Measurements from ENCODE around the gene TRAF4.

DNA sequence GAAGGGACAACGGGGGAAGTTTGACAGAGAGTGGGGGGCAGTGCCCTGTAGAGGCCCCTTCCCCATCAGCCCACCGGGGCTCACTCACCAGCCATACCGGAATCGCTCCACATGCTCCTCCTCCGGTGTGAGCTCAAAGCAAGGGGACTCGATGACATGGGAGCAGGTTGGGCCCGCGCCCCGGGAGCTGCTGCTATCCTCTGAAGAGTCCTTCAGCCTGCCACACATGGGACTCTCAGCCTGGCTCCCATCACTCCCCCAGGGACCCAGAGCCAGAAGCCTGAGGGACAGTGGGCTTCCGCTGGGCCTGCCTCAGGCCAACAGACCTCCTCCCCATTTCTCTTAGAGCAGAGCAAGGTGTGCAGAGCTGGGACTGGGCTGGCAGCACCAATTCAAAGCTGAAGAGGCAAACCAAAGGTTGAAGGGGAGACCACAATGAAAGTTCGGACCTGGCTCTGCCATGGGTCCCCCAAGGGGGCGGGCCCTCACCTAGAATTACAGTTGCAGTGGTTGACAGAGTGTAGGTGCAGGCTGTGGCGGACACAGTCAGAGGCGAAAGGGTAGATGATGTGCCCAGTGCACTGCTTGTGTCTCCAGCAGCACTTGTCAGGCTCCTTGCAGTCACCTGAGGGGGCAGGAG is 39.5 kb upstream of the TRAF4 start:
- TF ChIP-seq, protein P1, sequence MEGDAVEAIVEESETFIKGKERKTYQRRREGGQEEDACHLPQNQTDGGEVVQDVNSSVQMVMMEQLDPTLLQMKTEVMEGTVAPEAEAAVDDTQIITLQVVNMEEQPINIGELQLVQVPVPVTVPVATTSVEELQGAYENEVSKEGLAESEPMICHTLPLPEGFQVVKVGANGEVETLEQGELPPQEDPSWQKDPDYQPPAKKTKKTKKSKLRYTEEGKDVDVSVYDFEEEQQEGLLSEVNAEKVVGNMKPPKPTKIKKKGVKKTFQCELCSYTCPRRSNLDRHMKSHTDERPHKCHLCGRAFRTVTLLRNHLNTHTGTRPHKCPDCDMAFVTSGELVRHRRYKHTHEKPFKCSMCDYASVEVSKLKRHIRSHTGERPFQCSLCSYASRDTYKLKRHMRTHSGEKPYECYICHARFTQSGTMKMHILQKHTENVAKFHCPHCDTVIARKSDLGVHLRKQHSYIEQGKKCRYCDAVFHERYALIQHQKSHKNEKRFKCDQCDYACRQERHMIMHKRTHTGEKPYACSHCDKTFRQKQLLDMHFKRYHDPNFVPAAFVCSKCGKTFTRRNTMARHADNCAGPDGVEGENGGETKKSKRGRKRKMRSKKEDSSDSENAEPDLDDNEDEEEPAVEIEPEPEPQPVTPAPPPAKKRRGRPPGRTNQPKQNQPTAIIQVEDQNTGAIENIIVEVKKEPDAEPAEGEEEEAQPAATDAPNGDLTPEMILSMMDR (IDR thresholded peaks at IDR 0.05) = no peak
- TF ChIP-seq IRF2 (CRISPR knock-in tag; IDR thresholded peaks at IDR 0.05; ENCODE audit: borderline replicate concordance, low read depth) = no peak
- TF ChIP-seq, protein P2, sequence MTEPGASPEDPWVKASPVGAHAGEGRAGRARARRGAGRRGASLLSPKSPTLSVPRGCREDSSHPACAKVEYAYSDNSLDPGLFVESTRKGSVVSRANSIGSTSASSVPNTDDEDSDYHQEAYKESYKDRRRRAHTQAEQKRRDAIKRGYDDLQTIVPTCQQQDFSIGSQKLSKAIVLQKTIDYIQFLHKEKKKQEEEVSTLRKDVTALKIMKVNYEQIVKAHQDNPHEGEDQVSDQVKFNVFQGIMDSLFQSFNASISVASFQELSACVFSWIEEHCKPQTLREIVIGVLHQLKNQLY (CRISPR knock-in tag; IDR thresholded peaks at IDR 0.05) = no peak

Data from WTC11 (cell line).